ENCODE measurements around the gene KCNH4.
"Not testable (repeated sequence)": the region's sequence is repeated elsewhere in the genome, so short reads cannot be mapped to it uniquely, and the experiment has no call there.

KCNH4 gene

DNA sequence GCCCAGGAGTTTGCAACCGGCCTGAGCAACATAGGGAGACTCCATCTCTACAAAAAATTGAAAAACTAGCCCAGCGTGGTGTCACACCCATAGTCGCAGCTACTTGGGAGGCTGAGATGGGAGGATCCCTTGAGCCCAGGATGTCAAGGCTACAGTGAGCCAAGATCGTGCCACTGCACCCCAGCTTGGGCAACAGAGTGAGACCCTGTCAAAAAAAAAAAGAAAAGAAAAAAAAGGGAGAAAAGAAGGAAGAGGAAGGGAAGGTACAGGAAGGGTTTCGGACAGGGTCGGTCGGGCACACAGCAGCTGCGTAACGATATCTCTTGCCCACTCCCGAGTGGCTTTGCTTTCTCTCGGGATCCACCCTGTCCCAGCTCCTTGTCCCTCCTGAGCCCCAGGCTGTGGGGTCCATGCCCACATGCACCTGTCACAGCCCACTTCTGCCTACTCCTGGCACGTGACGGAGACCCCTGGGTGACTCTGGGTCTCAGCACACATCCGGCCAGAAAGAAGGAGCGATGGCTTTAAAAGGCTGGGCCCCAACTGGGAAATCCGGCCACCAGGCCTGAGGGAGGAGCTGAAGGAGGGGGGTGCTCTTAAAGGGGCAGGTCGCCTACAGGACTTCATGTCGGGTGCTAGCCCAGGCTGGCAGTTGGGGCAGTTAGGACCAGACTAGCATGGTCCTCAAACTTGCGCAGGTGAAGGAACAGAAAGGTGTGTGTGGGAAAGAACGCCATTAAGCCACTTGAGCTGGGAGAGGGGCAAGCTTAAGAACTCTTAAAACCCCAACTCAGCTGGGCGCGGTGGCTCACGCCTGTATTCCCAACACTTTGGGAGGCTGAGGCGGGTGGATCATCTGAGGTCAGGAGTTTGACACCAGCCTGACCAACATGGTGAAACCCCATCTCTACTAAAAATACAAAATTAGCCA is 13.3 kb upstream of the KCNH4 start, which contains the start of gene GHDC:
TSS of gene GHDC (minus strand) at position 526 of the 931 bp plus-strand sequence. CDS start 913 bp downstream, outside the sequence.
- DNase-seq (ENCODE audit: low read depth, low spot score), result no peak

DNA sequence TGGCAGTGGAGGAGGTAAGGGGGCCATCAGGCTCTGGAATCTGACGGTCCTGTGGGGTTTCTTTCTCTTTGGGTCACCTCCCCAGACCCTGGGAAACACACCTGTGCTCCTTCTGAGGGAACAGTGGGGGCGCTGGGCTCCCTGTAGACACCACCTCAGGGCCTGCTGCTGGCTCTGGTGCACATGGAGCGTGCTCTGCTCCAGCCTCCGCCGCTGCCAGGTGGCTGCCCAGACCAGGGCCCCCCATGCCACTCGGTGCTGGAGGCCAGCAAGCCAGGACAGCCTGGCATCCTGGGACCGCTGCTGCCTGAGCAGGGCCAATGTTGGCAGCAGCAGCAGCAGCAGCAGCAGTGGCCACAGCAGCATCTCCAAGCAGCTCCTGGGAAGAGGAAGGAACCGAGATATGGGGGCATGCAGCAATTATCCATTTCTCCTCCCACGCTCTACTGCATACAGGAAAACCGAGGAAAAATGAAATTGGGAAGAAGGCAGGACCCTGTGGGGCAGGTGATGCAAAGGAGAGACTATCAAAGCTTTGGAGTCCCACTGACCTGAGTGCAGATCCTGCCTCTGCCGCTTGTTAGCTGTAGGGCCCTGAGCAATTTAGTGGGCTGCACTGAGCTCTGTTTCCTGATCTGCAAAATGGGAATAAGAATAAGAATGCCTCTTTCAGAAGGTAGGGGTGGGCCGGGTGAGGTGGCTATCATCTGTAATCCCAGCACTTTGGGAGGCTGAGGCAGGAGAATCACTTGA is 12.4 kb upstream of the KCNH4 start:
- DNase-seq (ENCODE audit: low read depth, low spot score), result no peak

DNA sequence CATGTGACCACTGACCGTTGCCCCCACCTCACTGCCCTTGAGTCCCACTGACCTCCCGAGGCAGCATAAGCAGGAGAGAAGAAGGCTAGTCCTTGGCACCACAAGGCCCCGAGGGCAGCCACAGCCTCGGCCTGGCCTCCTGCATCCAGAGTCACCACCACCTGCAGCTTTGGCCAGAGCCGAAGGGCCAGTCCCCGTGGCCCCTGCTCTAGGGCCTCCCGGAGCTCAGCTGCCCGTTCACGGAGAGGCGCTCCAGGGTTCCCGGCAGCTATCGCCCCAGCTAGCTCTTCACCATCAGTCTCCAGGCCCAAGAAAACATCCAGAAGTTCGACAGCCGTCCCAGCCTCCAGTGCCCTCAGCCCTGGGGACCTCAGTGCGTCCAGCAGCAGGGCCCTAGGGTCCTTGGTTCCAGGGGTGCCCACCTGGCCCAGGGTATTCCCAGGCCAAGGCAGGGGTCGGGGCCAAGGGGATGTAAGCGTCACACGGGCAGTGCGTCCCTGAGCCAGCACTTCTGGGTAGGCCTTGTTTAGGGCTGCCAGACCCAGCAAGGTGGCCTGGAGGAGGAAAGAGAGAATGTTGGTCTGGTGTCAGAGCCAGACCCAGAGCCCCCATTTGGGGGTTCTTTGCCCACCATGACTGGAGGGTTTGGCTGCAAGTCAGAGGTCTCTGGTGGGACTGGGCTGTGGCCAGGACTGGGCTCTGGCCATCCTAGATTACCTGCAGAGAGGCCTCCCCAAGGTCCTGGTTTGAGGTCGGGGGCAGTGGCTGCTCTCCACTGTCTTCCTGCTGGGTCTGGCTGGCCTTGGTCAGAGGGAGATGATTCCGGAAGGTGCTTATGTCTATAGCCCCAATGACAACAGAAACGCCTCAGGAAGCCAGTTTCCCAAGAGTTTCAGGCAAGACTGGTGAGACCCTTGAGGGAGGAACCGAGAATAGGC is 11.5 kb upstream of the KCNH4 start:
- no peak for DNase-seq (ENCODE audit: low read depth, low spot score)

DNA sequence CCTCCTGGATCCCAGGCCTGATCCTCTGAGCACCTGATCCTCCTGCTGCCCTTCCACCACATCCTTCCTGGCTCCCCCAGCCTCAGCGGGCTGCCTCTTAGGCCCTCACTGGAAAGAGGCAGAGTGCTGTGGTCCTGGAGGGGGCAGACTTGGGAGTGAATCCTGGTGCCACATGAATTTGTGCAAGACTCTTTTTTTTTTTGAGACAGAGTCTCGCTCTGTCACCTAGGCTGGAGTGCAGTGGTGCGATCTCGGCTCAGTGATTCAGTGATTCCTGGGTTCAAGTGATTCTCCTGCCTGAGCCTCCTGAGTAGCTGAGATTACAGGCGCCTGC is 10.3 kb upstream of the KCNH4 start:
- DNase-seq (ENCODE audit: low read depth, low spot score), result no peak

DNA sequence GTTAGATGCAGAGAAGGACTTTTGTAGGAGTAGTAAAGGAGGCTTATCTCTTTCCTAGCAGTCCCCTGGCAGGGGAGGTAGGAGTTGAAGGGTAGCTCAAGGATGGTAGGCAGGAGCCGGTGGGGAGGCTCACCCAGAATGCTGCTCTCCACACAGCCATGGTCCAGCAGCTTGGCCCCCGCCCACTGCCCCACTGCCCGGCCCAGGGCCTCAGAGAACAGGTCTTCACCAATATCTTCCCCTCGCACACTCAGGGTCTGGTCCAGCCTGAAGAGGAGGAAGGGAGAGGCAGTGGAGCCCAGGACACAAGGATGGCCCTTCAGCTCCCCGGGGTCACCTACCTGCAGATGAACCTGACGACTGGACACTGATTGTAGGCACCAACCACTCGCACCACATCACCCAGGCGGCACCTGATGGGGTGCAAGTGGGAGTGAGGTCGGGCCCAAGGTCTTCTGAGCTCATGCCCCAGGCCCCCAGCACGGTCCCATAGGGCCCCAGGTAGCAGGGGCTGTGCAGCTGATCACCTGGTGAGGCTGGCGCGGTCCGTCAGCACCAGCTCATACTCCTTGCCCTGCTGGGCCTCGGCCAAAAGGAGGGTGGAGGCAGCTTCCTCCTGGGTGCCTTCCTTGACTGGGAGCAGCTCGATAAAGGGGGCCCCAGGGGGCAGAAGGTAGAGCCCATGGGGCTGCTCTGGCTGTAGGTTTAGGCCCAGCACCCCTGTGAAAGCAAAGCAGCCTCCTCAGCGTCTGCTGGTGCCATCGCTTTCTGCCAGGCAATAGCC is 9.7 kb upstream of the KCNH4 start:
- DNase-seq (ENCODE audit: low read depth, low spot score), result no peak

DNA sequence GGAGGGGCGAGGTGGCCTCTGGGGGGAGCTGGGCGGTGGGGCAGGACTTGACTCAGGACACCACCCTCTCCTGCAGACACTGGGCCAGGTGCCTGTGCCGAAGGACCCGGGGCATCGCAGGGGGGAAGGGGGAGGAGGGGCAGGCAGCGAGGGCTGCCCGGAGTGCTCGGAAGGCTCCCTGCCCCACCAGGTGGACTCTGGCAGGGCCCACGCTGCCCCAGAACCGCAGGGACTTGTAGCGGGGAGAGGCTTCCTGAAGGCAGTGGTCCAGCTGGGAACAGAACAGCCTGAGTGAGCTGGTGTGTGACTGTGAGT is 8.7 kb upstream of the KCNH4 start:
- DNase-seq (ENCODE audit: low read depth, low spot score), result no peak

DNA sequence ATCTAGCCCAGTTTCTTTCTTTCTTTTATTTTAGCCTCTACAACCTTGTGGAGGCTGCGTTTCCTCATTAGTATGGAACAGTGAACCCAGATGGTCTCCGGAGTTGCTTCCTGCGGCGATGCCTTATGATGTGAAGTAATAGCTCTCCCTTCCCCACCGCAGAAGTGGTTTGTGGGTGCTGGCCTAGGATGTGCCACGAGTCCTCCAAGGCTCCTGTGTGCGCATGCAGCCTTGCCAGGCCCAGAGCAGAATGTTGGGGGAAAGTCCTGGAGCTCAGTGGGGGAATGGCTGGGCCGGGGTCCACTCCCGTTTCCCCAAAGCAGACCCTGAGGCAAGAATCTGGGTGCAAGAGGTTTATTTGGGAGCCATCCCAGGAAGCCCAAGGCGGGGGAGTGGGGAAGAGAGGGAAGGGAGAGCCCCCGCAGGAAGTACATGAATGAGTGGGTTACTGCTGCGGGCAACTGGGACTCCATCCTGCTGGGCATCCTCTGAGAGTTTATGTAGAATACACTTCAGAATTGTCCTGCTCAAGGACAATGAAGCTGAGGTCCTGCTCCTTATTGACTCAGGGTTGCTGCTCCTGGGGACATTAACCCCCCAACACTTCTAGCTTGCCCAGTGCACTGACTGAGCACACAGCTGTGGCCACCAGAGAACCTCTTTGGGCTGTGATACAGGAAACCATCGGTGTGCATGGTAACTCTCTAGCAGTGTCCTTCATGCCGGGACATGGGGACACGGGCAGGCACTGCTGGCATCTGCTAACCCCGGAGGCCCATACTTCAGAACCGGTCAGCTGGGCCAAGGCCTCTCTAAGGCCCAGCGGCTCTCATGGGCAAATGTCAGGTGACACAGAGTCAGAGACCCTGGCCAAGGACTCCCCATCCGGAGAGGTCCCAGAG is 8.1 kb upstream of the KCNH4 start:
- DNase-seq (ENCODE audit: low read depth, low spot score), result no peak

DNA sequence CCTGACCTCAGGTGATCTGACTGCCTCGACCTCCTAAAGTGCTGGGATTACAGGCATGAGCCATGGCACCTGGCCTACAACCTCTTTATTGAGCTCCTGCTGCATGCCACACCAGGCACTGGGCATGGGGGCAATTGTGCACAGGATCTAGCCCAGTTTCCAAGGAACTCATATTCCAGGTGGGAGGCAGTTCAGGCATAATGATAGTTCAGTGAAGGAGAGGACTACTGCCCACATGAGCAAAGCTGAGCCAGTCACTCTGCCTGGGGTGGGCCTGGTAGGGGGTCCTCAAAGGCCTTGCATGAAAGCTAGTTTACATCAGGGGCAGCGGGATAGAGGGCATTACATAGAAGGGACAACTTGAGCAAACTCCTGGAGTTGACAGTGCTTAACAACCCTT is 6.9 kb upstream of the KCNH4 start:
- DNase-seq (ENCODE audit: low read depth, low spot score), result no peak

DNA sequence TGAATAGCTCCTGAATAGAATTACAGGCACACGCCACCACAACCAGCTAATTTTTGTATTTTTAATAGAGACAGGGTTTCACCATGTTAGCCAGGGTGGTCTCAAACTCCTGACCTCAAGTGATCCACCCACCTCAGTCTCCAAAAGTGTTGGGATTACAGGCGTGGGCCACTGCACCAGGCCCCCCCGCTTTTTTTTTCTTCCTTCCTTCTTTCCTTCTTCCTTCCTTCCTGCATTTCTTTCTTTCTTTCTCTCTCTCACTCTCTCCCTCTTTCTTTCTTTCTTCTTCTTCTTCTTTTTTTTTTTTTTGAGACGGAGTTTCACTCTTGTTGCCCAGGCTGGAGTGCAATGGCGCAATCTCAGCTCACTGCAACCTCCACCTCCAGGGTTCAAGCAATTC is 5.2 kb upstream of the KCNH4 start:
- not testable (repeated sequence) for DNase-seq (ENCODE audit: low read depth, low spot score)

DNA sequence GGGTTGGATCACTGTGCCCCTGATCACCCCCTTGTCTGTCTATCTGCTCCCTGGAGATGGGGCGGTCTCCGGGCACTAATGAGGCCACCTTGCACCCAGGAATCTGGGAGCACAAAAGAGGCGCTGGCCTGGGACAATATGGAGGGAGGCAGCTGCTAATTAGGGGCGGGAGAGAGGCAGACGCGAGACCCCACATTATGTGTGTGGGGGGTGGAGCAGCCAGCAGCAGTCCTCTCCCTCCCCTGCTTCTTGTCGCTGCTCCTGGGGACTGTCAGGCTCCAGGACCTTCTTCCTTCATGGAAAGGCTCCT is 4.6 kb upstream of the KCNH4 start:
- no peak for DNase-seq (ENCODE audit: low read depth, low spot score)

DNA sequence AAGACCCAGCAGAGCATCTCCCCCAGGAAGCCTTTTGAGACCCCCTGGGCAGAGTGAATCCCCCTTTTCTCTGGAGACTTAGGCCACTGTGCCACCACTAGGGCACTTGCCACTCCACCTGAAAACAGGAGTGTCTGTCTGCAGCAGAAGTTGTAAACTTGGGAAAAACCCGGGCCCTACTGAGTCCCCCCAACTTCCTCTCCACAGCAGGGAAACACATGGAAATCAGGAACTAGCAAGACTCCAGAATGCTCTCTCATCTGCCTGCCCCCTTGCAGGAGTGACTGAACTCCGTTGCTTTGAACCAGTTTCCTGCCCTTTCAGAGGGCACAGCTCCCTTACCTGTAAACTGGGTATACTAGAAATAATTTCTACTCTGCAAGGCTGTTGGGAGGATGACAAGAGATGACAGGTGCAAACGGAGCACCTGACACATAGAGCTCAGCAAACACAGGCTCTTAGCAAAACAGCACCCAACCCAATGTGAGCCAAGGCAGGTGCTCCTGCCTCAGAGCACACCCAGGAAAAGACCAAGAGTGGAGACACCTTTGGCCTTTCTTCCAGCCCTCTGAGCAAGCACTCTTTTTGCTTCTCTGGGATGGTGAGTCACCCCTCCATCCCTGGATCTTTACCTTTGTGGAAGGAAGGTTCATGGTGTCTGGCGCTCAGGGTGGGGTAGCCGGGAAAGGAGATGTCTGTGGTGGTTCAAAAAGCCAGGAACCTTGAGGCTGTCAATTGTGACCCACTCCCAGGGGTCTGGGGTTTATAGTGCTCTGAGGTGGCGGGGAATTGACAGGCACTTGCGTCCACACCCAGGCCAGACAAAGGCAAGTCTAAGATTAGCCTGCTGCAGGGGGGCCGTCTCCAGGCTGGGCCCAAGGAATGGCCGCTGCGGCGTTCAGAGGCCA is 4.0 kb upstream of the KCNH4 start, which contains the start of gene HCRT:
TSS of gene HCRT (minus strand) at position 740 of the 908 bp plus-strand sequence. CDS start at position 653, 87 bp downstream.
- DNase-seq (ENCODE audit: low read depth, low spot score), result no peak

DNA sequence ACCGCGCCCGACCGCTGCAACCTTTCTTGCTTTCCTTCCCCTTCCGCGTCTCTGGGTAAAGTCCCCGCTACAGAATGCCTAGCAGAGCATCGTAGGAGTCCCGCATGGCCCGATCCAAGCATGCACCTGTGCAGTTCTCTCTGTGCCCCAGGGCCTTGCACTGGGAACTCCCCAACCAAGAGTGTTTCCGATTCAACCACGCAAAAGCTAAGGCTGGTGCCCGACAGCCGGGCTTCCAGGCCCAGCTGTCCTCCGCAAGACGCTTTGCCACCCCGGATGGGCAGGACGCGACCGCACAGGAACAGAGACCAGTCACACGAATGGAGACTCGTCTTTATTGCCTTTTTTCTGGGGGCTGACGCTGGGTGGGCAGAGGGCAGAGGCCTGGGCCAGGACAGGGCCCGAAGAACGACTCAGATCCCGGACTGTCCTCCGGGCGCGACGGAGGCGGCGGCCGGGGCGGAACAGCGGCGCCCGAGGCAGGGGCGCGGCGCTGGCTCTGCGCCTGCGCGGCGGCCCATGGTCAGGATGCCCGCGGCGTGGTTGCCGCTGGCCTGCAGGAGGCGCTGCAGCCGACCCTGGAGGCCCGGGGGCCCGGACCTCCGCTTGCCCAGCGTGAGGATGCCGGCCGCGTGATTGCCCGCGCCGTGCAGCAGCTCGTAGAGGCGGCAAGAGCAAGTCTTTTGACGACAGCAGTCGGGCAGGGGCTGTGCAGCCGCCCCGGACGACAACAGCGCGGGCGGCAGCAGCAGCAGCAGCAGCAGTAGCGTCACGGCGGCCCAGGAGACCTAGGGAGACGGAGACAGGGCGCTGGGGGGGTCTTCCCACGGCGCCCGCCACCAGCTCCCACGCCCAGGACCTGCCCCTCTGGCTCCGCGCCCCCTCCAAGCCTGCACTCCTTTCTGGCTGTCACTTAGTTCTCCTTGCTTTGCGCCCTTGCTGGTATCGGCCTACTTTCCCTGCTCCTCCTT is 3.1 kb upstream of the KCNH4 start:
- DNase-seq (ENCODE audit: low read depth, low spot score), result no peak

DNA sequence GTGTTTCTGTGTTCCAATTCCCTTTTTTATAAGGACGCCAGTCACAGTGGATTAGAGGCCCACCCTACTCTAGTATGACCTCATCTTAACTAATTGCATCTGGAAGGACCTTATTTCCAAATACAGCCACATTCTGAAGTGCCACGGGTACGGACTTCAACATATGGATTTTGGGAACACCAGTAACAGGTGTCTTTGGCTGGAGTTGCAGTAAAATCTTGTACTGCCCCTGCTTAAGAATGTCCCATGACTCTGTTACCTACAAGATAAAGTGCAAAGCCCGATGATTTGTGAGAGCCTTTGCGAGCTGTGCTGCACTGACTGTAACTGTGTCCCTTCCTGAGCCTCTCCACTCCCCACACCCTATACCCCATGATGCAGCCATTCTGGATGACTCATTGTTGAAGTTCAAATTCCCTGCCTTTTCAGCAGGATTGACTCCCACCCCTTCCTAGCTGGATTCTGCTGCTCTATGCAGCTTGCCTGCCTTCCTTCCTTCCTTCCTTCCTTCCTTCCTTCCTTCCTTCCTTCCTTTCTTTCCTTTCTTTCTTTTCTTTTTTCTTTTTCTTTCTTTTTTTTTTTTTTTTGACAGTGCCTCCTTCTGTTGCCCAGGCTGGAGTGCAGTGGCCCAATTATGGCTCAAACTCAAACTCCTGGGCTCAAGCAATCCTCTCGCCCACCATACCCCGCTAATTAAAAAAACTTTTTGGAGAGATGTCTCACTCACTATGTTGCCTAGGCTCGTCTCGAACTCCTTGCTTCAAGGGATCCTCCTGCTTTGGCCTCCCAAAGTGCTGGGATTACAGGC is 2.2 kb upstream of the KCNH4 start:
- no peak for DNase-seq (ENCODE audit: low read depth, low spot score)

DNA sequence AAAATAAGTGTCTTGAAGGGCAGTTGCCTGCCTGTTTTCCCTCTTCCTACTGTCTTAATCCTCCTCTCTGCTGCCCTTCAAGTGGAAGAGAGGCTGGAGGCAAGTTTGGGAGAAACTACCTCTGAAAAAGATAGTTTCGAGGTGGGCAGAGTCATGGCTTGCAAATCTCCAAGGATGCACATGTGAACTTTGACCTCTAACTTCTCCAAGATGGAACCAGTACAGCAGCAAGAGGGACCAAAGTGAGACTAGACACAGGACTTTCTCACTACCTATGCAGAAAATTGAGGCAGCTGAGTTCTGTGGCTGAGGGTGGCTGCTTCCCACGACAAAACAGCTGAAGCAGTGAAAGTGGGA is 887 bp upstream of the KCNH4 start:
- DNase-seq (ENCODE audit: low read depth, low spot score), result no peak

DNA sequence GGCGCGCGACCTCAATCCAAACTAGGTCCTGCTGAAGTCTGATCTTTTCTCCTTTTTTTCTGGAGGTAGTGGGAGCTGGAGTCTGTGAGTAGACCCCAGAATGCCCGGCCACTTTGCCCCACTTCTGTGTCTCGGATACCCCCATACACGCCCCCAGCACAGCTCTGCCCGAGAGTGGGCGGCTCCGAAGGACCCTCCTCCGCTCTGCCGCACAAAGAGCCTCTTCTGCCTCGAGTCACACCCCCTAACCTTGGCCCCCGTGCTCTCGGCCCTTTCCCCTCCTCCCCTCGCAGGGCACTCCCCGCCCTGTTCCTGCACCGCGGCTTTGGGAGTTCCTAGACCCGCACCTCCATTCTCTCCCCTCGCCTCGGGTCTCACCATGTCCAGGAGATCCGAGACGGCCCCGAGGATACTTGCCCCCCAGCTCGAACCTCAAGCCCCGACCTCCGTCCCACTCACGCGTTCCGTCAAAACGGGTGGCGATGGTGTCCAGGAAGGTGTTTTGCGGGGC is 476 bp downstream of the KCNH4 start:
- DNase-seq (ENCODE audit: low read depth, low spot score), result no peak

DNA sequence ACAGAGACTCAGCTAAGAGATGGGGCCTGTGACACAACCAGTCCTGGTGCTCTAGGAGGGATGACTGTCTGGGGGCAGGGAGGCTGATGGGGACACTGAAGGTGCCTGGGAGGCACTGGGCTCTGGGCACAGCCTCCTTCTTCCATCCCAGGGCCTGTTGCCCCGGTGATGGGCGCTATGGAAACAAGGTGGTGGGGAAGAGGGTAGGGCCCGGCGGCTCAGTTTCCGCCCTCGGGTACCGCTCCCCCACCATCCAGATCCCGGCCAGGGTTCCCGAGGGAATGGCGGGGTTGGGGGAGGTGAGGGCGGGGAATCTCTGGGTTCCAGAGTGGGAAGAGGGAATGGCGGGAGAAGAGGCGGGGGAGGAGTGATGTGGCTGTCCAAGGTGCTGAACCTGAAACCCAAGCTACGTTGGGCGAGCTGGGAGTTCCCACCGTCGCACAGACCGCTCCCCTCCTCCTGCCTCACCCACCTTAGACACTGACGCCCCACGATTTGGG is 981 bp downstream of the KCNH4 start:
- DNase-seq (ENCODE audit: low read depth, low spot score), result no peak

DNA sequence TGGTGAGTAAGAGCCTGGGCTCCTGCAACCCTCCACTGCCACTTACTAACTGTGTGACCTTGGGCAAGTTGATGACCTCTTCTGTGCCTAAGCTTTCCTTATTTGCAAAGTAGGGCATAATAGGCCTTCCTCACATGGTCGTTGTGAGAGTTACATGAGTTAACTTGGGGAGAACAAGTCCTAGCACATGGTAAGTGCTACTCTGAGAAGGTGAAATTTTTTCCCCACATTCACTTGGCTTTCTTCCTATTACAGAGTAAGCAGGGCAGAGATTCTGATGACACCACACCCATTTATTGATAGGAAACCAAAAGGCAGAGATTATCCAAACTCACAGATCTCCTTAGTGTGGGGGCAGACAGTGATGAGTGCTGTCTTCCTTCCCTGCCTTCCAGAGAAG is 1.6 kb downstream of the KCNH4 start:
- DNase-seq (ENCODE audit: low read depth, low spot score), result no peak
